ENCODE results near the gene MYH10.

MYH10 gene

GRCh38 chr17:8503807-8504206 is 126.7 kb downstream of the MYH10 start:
- no peaks in the 10 kb centered on the region for H3K4me1 ChIP-seq (ENCODE audit: insufficient read depth, low read length)
- H4K20me1 ChIP-seq (ENCODE audit: insufficient read depth, low read length), result peaks cover 3% of the 10 kb centered on the region; the same call in 1 of the 2 replicates
- no peak for TF ChIP-seq EZH2 (IDR thresholded peaks at IDR 0.05; ENCODE audit: borderline replicate concordance, low read depth, low read length, severe bottlenecking)
- TF ChIP-seq, protein P1, sequence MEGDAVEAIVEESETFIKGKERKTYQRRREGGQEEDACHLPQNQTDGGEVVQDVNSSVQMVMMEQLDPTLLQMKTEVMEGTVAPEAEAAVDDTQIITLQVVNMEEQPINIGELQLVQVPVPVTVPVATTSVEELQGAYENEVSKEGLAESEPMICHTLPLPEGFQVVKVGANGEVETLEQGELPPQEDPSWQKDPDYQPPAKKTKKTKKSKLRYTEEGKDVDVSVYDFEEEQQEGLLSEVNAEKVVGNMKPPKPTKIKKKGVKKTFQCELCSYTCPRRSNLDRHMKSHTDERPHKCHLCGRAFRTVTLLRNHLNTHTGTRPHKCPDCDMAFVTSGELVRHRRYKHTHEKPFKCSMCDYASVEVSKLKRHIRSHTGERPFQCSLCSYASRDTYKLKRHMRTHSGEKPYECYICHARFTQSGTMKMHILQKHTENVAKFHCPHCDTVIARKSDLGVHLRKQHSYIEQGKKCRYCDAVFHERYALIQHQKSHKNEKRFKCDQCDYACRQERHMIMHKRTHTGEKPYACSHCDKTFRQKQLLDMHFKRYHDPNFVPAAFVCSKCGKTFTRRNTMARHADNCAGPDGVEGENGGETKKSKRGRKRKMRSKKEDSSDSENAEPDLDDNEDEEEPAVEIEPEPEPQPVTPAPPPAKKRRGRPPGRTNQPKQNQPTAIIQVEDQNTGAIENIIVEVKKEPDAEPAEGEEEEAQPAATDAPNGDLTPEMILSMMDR (IDR thresholded peaks at IDR 0.05; ENCODE audit: borderline replicate concordance, extremely low read depth, low read length, poor library complexity, severe bottlenecking), result no peak
- DNase-seq (no peak), ATAC-seq (ENCODE audit: insufficient read depth, low read depth) (no peak)
- no peak overlapping the region for H3K4me2 ChIP-seq (ENCODE audit: insufficient read depth, low read length)
- no peaks in the 10 kb centered on the region for H3K27me3 ChIP-seq (ENCODE audit: insufficient read depth, low read length, poor library complexity)
- no peaks in the 10 kb centered on the region for H3K9me3 ChIP-seq (ENCODE audit: insufficient read depth, low read length, severe bottlenecking)
- H2AFZ ChIP-seq (ENCODE audit: low read depth, low read length), result no peak overlapping the region
- H3K27ac ChIP-seq (ENCODE audit: low read length), result no peak overlapping the region
- no peak overlapping the region for H3K4me3 ChIP-seq (ENCODE audit: low read depth in 1 of 2, low read length in 2 of 2)
- no peaks in the 10 kb centered on the region for H3K79me2 ChIP-seq (ENCODE audit: insufficient read depth, low read length)
- no peak overlapping the region for H3K9ac ChIP-seq (ENCODE audit: low read depth, low read length)
- H3K36me3 ChIP-seq (ENCODE audit: insufficient read depth, low read length), result peaks cover 89% of the 10 kb centered on the region

DNA sequence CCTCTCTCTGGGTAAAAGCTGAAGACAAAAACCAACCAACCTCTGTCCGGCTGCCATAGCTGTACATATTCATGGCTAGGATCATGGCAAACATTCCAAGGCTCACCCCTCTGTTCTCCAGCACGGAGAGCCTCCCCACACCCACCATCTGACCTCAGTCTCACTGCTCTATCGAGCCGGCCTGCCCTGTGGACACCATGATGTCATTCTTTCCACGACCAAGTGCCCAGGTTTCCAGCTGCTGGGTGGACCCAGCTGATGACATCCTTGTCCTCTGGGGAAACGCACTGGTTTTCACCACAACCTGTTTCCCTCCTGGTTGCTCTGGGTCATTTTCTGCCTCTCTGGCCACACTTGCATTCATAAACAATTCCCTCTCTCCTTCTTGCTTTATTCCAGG is 127.2 kb downstream of the MYH10 start:
- Histone ChIP-seq H4K20me1 (ENCODE audit: insufficient read depth, low read length) (peaks cover 3% of the 10 kb centered on the region; the same call in 1 of the 2 replicates), H3K79me2 (ENCODE audit: insufficient read depth, low read length) (no peaks in the 10 kb centered on the region), H3K4me1 (ENCODE audit: insufficient read depth, low read length) (no peaks in the 10 kb centered on the region), H3K9me3 (ENCODE audit: insufficient read depth, low read length, severe bottlenecking) (no peaks in the 10 kb centered on the region), H3K4me3 (ENCODE audit: low read depth in 1 of 2, low read length in 2 of 2) (no peak overlapping the region), H3K4me2 (ENCODE audit: insufficient read depth, low read length) (no peak overlapping the region), H3K9ac (ENCODE audit: low read depth, low read length) (no peak overlapping the region), H3K36me3 (ENCODE audit: insufficient read depth, low read length) (peaks cover 89% of the 10 kb centered on the region), H3K27ac (ENCODE audit: low read length) (no peak overlapping the region), H3K27me3 (ENCODE audit: insufficient read depth, low read length, poor library complexity) (no peaks in the 10 kb centered on the region), H2AFZ (ENCODE audit: low read depth, low read length) (no peak overlapping the region)
- no peak for TF ChIP-seq EZH2 (IDR thresholded peaks at IDR 0.05; ENCODE audit: borderline replicate concordance, low read depth, low read length, severe bottlenecking)
- TF ChIP-seq, protein P1 (IDR thresholded peaks at IDR 0.05; ENCODE audit: borderline replicate concordance, extremely low read depth, low read length, poor library complexity, severe bottlenecking), result no peak
- DNase-seq (no peak), ATAC-seq (ENCODE audit: insufficient read depth, low read depth) (no peak)

GRCh38 chr17:8502126-8502525 is 128.4 kb downstream of the MYH10 start:
- Histone ChIP-seq H3K4me2 (ENCODE audit: insufficient read depth, low read length) (no peak overlapping the region), H3K79me2 (ENCODE audit: insufficient read depth, low read length) (no peaks in the 10 kb centered on the region), H4K20me1 (ENCODE audit: insufficient read depth, low read length) (peaks cover 3% of the 10 kb centered on the region; the same call in 1 of the 2 replicates), H3K27ac (ENCODE audit: low read length) (no peak overlapping the region), H3K4me1 (ENCODE audit: insufficient read depth, low read length) (no peaks in the 10 kb centered on the region), H3K27me3 (ENCODE audit: insufficient read depth, low read length, poor library complexity) (no peaks in the 10 kb centered on the region), H3K4me3 (ENCODE audit: low read depth in 1 of 2, low read length in 2 of 2) (no peak overlapping the region), H3K36me3 (ENCODE audit: insufficient read depth, low read length) (peaks cover 89% of the 10 kb centered on the region), H3K9me3 (ENCODE audit: insufficient read depth, low read length, severe bottlenecking) (no peaks in the 10 kb centered on the region), H3K9ac (ENCODE audit: low read depth, low read length) (no peak overlapping the region), H2AFZ (ENCODE audit: low read depth, low read length) (no peak overlapping the region)
- no peak for TF ChIP-seq EZH2 (IDR thresholded peaks at IDR 0.05; ENCODE audit: borderline replicate concordance, low read depth, low read length, severe bottlenecking)
- TF ChIP-seq, protein P1 (IDR thresholded peaks at IDR 0.05; ENCODE audit: borderline replicate concordance, extremely low read depth, low read length, poor library complexity, severe bottlenecking), result no peak
- DNase-seq (no peak), ATAC-seq (ENCODE audit: insufficient read depth, low read depth) (no peak)

GRCh38 chr17:8500609-8501008 is 129.9 kb downstream of the MYH10 start:
- H3K36me3 ChIP-seq (ENCODE audit: insufficient read depth, low read length), result peaks cover 89% of the 10 kb centered on the region
- H4K20me1 ChIP-seq (ENCODE audit: insufficient read depth, low read length), result peaks cover 3% of the 10 kb centered on the region; the same call in 1 of the 2 replicates
- H3K27me3 ChIP-seq (ENCODE audit: insufficient read depth, low read length, poor library complexity), result no peaks in the 10 kb centered on the region
- no peak overlapping the region for H3K9ac ChIP-seq (ENCODE audit: low read depth, low read length)
- H3K79me2 ChIP-seq (ENCODE audit: insufficient read depth, low read length), result no peaks in the 10 kb centered on the region
- H3K4me1 ChIP-seq (ENCODE audit: insufficient read depth, low read length), result no peaks in the 10 kb centered on the region
- ATAC-seq (ENCODE audit: insufficient read depth, low read depth) (no peak), DNase-seq (no peak)
- no peak overlapping the region for H2AFZ ChIP-seq (ENCODE audit: low read depth, low read length)
- H3K4me3 ChIP-seq (ENCODE audit: low read depth in 1 of 2, low read length in 2 of 2), result no peak overlapping the region
- H3K9me3 ChIP-seq (ENCODE audit: insufficient read depth, low read length, severe bottlenecking), result no peaks in the 10 kb centered on the region
- TF ChIP-seq, protein P1 (IDR thresholded peaks at IDR 0.05; ENCODE audit: borderline replicate concordance, extremely low read depth, low read length, poor library complexity, severe bottlenecking), result no peak
- TF ChIP-seq EZH2 (IDR thresholded peaks at IDR 0.05; ENCODE audit: borderline replicate concordance, low read depth, low read length, severe bottlenecking), result no peak
- no peak overlapping the region for H3K27ac ChIP-seq (ENCODE audit: low read length)
- no peak overlapping the region for H3K4me2 ChIP-seq (ENCODE audit: insufficient read depth, low read length)

Data from DND-41 (cell line).